Measurements from ENCODE around the gene NR2E3. TPM values are rescaled to one million over a fixed set of nuclear protein-coding genes. Genes with fewer than 3 reads are reported as not detected.
A peak's percentile ranks its signal among the peaks of the same experiment; 100 is the strongest.

Gene NR2E3
- total RNA-seq = 2.2 TPM

DNA sequence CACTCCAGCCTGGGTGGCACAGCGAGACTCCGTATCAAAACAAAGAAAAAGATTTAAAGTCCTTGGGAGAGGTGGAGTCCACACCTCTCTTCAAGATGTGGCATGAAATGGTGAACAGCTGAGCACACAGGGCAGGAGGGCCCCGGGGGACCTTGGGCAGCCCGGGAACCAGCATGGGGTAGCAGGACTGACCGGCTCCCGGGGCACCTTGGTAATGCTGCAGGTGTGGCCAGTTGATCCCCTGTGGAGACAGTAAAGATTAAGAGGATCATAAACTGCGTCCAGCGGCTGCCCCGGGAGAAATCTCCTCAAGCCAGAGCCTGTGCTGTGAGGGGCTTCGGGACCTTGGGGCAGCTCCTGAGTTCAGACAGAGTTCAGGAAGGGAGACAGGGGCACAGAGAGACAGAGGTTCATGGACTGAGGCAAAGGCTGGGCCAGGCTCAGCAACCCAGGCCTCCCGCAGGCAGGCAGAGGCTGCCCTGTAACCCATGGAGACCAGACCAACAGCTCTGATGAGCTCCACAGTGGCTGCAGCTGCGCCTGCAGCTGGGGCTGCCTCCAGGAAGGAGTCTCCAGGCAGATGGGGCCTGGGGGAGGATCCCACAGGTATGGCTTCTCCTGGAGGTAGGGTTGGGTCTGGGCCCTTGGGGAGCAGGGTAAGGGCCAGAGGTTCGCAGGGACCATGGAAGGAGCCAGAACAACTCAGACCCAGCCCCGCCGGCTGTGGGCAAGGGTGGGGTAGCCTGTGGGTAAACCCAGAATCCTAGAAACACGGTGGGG is at the start of gene NR2E3:
Gene NR2E3 (plus strand): TSS at position 299 of the 780 bp plus-strand sequence. CDS start 190 bp downstream, at position 489.
- DNase-seq = no peak

DNA sequence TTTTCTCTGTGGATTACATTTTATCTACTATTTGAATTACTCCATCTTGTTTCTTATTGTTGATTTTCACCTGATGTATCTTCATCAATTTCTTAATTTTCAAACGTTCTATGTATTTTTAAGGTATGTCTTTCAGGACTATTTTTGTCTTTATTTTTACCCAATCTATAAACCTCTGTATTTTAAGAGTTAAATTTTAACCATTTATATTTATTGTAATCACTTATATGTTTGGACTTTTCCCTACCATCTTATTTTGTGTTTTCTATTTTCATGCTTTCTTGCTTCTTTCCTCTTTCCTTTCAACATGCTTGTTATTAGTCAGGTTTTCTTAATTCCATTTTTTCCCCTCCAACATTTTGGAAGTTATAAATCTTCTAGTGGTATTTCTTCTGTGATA is 49.5 kb upstream of the NR2E3 start:
- no peak for DNase-seq

DNA sequence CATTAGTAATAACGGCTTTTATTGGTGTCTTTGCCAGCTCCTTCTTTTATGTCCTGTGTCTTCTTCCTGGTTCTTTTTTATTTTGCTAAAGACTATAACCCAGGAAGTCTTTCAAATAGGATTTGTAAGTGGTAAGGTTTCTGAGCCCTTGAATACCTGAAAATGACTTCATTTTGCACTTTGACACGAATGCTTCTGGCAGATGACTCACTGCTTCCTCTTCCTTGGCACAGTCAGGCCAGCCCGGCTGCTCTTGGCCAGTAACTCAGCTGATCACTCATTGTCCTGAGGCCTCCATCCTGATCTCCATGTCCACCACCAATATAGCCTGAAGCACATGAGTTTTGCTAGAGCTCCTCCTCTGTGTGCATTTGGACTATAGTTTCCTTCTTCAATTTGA is 48.7 kb upstream of the NR2E3 start:
- DNase-seq = no peak

DNA sequence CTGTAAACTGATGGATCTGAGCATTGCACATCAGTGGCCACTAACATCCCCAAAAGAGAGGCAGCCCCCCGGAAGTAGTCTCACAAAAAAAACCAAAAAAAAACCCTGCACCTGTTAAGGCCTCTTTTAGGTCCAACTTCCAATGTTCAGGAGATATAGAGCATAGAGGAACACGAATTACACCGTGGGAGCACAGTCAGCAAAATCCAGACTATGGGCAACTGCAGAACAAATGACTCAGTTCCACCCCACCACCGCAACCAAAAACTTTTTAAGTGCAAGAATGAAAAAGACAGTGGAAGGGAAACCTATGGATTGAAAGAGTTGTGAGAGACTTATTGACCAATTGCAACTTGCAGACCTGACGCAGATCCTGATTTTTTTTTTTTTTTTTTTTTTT is 42.2 kb upstream of the NR2E3 start:
- DNase-seq = no peak

DNA sequence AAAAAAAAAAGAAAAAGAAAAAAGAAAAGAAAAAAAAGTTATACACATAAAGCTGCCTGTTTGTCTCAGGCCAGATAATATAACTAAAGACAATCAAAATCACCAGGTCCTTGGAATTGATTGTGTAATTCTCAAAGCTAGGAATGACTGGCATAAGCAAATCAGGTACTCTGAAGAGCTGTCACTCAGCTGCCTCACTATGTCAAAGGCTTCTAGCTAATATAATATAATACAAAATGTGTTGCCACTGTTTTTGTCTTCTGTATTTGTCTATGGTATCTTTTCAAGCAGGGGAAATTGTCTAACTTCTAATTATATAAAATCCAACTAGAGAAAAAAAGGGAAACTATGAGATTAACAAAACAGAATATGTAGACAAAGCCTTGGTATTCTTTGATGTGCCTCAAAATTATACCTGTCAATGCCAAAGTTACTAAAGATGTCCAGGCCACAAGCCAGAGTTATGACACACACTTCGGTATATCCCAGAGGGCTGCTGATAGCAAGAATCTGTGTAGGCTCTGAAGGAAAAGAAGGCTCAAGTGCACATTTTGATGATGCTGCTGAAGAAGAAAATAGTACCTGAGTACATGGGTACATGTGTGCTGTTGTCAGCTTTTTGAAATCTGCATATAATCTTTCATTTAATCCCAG is 37.0 kb upstream of the NR2E3 start:
- DNase-seq = no peak

DNA sequence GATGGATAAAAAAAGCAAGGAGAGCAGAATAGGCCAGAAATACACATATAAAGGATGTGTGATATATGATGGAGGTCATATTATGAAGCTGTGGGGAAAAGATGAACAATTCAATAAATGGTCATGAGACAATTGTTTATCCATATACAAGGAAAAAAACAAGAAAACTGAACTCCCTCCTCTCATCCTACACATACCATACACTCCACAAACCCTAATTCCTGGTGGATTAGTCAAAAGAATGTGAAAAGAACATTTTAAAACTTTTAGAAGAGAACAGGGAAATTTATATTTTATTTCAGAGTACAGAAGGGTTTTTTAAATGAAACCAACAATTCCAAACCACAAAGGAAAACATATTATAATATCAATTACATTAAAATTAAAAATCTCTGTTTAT is 34.5 kb upstream of the NR2E3 start:
- no peak for DNase-seq

DNA sequence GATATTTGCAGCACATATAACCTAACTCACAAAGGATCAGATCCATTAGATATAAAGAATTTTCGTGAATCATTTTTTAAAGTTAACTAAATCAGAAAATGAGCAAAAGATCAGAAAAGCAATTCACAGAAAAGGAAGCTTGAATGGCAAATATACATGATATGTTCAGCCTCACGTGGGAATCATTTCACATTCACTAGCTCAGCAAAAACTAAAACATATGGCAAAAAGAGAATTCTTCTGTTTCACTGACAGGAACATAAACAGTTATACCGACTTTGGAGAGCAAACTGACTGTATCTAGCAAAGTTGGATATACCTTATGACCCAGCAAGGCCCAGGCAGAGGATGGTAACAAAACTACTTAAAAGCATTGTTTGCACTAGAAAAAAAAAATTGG is 34.0 kb upstream of the NR2E3 start:
- DNase-seq = no peak

DNA sequence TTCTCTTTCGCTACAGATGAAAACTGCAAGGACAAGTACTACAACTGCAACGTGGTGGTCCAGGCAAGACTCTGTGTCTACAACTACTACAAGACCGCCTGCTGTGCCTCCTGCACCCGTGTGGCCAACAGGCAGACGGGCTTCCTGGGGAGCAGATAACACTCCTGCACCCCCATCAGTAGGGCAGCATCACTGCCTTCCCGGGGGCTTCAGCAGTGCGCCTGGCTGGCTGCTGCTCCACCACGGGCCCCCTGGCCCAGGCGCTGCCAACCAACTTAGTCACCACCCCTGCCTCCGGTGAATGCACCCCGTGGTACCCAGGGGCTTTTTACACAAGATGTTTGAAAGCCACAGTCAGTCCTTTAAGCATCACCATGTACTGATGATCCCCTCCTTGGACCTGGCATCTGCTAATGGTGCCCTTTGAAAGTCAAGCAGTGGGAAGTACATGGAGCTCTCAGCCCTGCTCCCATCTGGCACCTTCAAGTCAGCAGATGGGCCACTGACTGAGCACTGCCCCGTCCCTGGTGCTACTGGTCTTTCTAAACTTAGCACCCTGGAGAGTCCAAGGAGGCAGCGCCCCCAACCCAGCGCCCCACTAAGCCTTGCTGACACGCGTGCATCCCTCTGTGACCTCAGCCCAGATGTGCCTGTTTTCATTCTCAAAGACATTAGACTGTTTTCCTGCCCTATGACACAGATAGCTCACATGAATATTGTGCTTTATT is 33.0 kb upstream of the NR2E3 start:
- DNase-seq = no peak

DNA sequence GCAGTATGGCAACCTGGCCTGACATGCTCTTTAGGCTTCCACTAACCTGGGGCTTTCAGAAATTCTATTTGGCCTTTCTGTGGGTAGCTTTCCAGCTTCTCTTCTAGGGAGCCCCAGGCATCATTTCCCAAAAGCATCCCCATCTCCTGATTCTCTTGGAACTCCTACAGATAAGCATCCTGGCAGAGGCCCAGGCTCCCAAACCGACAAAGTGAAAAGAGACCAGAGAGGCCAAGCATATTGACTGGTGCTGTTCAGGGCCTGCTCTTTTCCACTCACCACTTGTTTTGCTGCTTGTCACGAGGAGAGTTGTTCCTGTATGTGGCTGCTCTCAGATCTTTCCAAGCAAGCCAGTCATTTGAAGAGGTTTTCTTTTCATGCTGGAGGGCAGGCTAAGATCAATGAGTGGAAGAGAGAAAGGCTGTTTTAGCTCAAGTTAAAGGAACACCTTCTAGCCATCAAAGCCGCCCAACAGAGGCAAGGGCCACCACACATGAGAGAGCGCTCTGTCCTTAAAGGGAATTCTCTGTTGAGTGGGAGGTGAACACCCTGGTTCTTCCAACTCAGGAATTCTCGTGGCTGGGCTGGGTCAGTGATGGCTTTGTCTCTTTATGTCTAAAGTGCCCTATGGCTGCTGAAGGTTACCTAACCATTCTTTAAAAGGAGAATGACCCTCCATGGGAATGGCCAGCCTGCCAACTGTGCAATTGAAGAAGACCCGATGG is 31.1 kb upstream of the NR2E3 start:
- no peak for DNase-seq

DNA sequence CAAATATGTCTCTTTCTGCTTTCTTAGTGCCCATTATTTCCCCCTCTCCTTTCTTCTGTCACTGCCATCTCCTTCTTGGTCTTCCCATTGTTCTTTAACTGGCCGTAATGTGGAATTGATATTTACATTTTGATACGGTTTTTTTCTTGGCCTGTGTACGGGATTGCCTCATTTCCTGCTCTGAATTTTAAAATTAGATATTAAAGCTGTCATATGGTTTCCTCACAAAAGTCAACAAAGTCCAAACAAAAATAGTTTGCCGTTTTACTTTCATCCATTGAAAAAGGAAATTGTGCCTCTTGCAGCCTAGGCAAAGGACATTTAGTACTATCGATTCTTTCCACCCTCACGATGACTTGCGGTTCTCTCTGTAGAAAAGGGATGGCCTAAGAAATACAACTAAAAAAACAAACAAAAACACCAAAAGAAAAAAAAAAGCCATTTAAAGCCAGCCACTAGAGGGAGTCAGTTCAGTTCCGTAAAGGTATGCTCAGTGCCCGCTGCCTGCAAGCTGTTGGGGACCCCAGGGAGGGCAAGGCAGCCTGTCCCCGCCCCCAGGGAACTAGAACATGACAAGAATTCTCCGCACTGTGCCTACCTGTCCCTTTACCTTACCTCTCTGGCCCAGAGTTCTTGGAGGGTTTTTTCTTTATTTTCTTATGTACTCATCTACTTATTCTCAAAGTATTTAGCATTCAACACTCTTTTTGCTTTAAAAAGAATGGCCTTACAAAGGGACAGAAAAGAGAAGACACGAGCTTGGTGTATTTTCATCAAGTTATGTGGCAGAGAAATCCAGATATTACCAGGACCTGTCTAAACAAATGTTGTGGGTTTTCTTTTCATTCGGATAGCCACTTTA is 30.0 kb upstream of the NR2E3 start:
- DNase-seq = peak; percentile 65

DNA sequence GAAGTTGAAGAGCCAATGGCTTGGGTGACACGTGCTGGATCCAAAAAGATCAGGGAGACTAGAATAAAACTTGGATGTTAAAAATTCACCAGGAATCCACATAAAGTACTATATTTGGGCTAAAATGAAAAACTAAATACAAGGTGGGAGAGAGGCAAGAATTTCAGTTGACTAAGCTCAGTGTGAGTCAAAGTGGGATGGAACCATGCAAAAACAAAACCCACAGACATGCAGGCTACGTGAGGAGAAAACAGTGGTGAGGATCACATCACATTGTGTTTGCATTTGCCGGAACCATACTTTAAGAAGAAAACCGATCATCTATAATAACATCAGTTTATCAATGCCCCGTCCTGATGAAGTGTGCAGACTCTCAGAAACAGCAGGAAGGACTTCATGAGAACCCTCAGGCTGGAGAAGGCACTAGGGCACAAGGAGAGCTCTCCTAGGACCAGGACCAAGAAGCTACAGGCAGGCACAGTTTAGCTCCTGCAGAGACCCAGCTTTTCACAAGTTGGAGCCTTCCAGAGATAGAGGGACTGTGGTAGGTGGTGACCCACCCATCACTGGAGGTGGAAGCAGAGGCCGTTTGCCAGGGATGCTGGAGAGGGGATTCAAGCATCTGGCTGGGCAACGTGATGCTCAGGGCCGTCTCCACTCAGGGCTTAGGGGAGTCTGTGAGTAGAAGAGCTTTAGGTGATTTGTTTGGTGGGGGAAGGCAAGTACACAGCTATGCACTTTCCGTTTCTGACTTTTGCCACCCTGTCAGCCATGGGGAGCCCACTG is 29.0 kb upstream of the NR2E3 start:
- DNase-seq = no peak

DNA sequence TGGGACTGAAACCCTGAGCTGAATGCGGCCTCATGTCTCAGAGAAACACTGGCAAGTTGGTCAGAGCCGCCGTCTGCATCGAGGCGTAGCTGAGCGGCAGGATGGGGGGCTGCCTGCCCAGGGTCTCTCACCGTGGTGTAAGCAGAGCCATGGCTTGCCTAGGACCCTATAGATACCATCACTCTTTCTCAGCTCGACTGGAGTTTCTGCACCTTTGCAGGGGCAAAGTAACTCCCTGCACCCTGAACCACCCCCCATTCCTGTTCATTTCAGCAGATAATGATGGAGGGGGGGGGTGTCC is 28.4 kb upstream of the NR2E3 start:
- no peak for DNase-seq

DNA sequence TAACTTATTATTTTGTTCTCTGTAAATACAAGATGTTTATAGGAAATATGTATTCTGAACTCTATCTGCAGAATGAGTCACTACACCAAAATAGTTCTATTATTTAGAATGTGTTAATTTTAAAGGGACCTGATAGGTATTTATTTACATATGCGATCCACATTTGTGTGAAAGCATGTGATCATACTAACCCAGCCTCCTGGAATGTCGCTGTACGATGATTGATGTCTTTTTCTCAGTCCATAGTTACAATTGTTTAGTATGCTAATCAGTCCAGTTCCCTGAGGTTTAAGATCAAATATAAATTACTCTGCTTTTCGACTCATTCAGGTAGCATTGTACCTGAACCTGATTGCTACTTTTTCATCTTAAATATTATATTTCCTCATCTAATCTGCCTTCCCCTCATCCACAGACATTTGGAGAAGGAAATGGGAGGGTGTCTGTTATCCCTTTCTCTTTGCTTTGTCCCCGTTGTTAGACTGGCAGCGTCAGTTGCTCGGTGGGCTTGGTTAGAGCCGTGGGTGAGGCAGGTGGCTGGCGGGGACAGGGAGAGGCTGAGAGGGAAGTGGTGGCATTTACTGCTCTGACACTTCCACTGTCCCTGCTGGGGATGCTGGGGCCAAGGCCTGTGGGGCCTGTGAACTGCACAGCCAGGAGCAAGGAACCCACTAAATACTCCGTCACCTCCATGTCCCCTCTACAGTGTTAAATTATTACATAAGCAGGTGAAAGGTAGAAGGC is 27.8 kb upstream of the NR2E3 start:
- DNase-seq = peak; percentile 41

DNA sequence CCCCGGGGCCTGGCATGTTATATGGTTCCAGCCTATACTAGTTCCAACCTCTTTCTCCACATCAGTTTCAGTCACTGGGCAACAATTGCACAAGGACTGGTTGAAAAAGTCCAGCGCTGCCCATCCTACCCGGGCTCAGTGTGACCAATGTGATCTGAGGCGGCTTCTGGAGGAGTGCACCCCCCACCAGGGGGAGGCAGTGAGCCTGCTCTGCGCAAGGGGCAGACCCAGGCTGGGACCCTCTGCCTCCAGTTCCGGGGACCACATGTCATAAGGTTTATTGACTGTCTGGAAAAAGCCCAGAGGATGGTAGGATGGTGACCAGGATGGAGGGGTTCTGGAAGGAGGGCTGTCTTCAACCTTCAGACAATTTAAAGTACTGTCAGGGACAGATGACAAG is 25.6 kb upstream of the NR2E3 start:
- no peak for DNase-seq

DNA sequence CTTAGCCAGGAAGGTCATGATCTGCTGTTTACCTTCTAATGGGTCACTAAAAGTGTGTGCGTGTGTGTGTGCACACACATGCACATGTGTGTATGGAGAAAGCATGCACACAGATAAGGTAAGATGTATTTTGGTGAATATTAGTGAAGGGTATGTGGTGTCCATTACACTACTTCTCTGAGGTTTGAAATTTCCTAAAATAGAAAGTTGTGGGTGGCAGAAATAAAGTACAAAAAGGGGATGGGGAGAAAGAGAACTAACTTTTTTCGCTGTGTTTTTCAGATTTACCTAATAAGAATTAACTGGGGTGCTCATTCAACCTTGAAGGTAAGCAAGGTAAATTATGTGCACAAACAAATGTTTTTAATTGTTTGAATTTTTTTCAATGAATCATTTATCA is 24.4 kb upstream of the NR2E3 start:
- DNase-seq = no peak

DNA sequence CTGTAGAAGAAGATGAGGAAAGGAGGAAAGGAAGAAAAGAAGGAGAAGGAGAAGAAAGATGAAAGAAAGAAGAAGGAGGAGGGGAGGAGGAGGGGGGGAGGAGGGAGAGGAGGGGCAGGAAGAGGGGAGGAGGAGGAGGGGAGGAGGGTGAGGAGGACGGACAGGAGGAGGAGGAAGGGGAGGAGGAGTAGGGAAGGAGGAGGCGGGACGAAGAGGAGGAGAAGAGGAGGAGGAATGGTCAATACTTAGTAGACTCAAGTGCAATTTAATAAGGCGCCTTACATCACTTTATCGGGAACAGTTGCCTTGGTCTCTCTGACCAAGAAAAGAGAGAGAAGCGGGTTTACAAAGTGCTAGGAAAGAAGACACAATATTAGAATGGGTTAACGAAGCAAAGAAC is 23.7 kb upstream of the NR2E3 start:
- DNase-seq = no peak

DNA sequence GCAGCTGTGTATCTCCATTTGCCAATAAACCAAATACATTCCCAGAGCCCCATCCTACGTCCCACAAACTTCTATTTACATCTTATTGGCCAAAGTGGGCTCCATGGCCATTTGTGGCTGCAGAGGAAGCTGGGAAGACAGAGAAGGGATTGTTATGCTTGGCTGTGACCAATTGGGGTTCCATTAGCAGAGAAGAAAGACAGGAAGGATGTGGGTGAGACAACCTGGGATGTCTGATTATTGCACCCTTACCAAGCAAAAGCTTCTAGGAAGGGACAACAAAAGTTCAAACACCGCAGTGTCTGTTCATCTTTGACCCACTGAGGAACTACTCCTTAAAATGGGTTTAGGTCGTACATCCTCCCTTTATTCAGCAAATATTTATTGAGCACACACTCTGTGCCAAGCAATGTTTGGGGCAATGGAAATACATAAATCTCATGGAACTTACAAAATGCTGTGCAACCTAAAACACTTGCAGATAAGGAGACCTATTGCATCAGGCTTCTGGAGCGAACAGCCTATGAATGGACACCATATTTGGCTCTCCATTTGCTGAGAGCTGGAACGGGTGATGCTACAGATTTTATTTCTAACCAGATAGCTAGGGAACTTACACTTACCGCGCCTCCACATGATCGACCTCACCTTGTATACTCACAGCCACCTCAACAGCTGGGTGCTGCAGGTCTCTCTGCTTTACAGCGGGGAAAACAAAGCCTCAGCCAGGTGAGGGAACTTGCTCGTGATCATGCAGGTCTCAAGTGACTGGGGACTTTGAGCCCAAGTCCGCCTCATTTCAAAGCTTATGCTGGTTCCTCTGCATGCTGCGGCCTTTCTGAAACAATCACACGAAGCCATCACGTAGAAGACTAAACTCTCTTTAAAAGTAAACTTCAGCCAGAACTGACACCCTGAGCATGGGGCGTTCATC is 21.4 kb upstream of the NR2E3 start:
- no peak for DNase-seq

DNA sequence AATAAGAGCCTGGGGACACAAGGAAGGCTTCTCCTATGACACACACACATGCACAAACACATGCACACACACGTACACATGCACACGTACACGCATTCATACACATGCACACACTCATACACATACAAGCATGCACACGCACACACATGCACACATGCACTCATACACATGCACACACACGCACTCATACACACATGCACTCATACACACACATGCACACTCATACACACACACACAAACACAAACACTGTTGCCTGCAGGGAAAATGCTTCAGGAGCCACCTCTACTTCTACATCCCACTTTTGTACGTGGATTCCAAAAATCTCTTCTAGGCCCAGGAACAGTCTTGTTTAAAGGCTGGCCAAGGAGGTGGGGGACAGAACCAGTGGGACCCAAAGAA is 20.7 kb upstream of the NR2E3 start:
- no peak for DNase-seq

DNA sequence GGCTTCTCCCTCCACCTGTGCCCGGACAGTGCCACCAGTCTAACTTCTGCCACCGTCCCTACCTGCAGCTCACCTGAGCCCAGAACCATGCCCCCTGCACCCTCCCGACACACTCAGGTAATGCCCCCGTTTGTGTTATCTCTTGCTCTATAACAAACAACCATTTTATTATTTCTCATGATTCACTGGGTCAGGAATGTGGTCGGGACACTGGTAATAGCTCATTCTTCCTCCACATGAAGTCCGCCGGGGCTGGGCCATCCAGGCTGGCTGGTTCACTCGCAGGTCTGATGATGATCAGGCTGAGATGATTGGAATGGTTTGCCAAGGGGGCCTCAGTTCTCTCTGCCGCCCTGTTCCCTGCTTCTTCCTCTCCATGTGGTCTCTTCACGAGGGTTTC is 20.3 kb upstream of the NR2E3 start:
- no peak for DNase-seq
